ENCODE data around the gene DTWD2. TPM values are rescaled to one million over a fixed set of nuclear protein-coding genes. Genes with fewer than 3 reads are reported as not detected.
"Not testable (repeated sequence)": the region's sequence is repeated elsewhere in the genome, so short reads cannot be mapped to it uniquely, and the experiment has no call there.

Gene DTWD2
- total RNA-seq, 1 experiment from 2014 or later: 10.0 TPM

DNA sequence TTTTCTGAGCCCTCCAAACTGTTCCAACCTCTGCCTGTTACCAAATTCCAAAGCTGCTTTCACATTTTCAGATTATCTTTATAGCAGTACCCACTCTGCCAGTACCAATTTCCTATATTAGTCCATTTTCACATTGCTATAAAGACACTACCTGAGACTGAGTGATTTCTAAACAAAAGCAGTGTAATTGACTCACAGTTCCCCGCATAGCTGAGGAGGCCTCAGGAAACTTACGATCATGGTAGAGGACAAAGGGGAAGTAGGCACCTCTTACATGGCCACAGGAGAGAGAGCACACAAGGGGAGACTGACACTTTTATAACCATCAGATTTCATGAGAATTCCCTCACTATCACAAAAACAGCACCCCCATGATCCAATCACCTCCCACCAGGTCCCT lies 105.0 kb downstream of the DTWD2 start:
- no peaks in the 10 kb centered on the region for H3K36me3 ChIP-seq (ENCODE audit: control insufficient read depth, insufficient read depth, low read length)
- in situ Hi-C loops (cut with HindIII; ENCODE audit: low pct_unique_long_range_greater_than_20kb, low sequenced_read_pairs) (no loop called here), intact Hi-C loops (cut with micrococcal nuclease; ENCODE audit: unreplicated experiment) (no loop called here)
- ATAC-seq (no peak), DNase-seq (ENCODE audit: low read depth, low spot score) (no peak)
- TF ChIP-seq CTCF (IDR thresholded peaks at IDR 0.05) (no peak), POLR2AphosphoS5 (IDR thresholded peaks at IDR 0.05; ENCODE audit: low read depth, low read length) (no peak), SIN3A (IDR thresholded peaks at IDR 0.05; ENCODE audit: borderline replicate concordance, insufficient read depth, low read depth, low read length) (no peak), TCF7L2 (IDR thresholded peaks at IDR 0.05; ENCODE audit: low read depth, low read length) (no peak), REST (IDR thresholded peaks at IDR 0.05; ENCODE audit: insufficient read depth in 1 of 2, low read depth in 2 of 2, low read length in 1 of 2) (no peak)
- H3K4me1 ChIP-seq (ENCODE audit: control insufficient read depth, insufficient read depth, low read length): no peaks in the 10 kb centered on the region
- ChIA-PET POLR2A (no interaction called here), CTCF (no interaction called here)
- no TSS peak for BruUV-seq (replicated peaks)
- no peaks in the 10 kb centered on the region for H3K9me3 ChIP-seq (ENCODE audit: control insufficient read depth, insufficient read depth, low read depth, low read length)
- H3K27ac ChIP-seq (ENCODE audit: low read length): no peak overlapping the region
- no peak overlapping the region for H3K4me3 ChIP-seq (ENCODE audit: low read depth in 2 of 2, low read length in 2 of 2)
- H3K27me3 ChIP-seq (ENCODE audit: control insufficient read depth, insufficient read depth, low read length): no peaks in the 10 kb centered on the region

GRCh38 chr5:118882666-118883065 lies 105.7 kb downstream of the DTWD2 start:
- POLR2A ChIA-PET: no interaction called here
- Histone ChIP-seq H3K4me1 (ENCODE audit: control insufficient read depth, insufficient read depth, low read length) (no peaks in the 10 kb centered on the region), H3K4me3 (ENCODE audit: low read depth in 2 of 2, low read length in 2 of 2) (no peak overlapping the region), H3K27ac (ENCODE audit: low read length) (no peak overlapping the region), H3K36me3 (ENCODE audit: control insufficient read depth, insufficient read depth, low read length) (no peaks in the 10 kb centered on the region), H3K9me3 (ENCODE audit: control insufficient read depth, insufficient read depth, low read depth, low read length) (no peaks in the 10 kb centered on the region), H3K27me3 (ENCODE audit: control insufficient read depth, insufficient read depth, low read length) (no peaks in the 10 kb centered on the region)
- no peak for DNase-seq (ENCODE audit: low read depth, low spot score)
- CTCF ChIA-PET: no interaction called here
- TF ChIP-seq SIN3A (IDR thresholded peaks at IDR 0.05; ENCODE audit: borderline replicate concordance, insufficient read depth, low read depth, low read length) (no peak), REST (IDR thresholded peaks at IDR 0.05; ENCODE audit: insufficient read depth in 1 of 2, low read depth in 2 of 2, low read length in 1 of 2) (no peak), POLR2AphosphoS5 (IDR thresholded peaks at IDR 0.05; ENCODE audit: low read depth, low read length) (no peak), TCF7L2 (IDR thresholded peaks at IDR 0.05; ENCODE audit: low read depth, low read length) (no peak), CTCF (IDR thresholded peaks at IDR 0.05) (no peak)
- ATAC-seq: no peak
- intact Hi-C loops (cut with micrococcal nuclease; ENCODE audit: unreplicated experiment): no loop called here
- in situ Hi-C loops (cut with HindIII; ENCODE audit: low pct_unique_long_range_greater_than_20kb, low sequenced_read_pairs): no loop called here
- BruUV-seq (replicated peaks): no TSS peak

- H3K9me3 ChIP-seq (ENCODE audit: control insufficient read depth, insufficient read depth, low read depth, low read length); H3K36me3 ChIP-seq (ENCODE audit: control insufficient read depth, insufficient read depth, low read length); in situ Hi-C loops (cut with HindIII; ENCODE audit: low pct_unique_long_range_greater_than_20kb, low sequenced_read_pairs); ATAC-seq; H3K4me3 ChIP-seq (ENCODE audit: low read depth in 2 of 2, low read length in 2 of 2); intact Hi-C loops (cut with micrococcal nuclease; ENCODE audit: unreplicated experiment); H3K27me3 ChIP-seq (ENCODE audit: control insufficient read depth, insufficient read depth, low read length); H3K27ac ChIP-seq (ENCODE audit: low read length); H3K4me1 ChIP-seq (ENCODE audit: control insufficient read depth, insufficient read depth, low read length); DNase-seq (ENCODE audit: low read depth, low spot score); BruUV-seq (replicated peaks); POLR2A ChIA-PET; CTCF ChIA-PET: not testable (repeated sequence)
Measured at GRCh38 chr5:118876852-118877251, 111.5 kb downstream of the DTWD2 start.
